Endothelial cell (in vitro differentiated cells): Measurements from ENCODE around the gene OR10T2. TPM values are rescaled to one million over a fixed set of nuclear protein-coding genes. Genes with fewer than 3 reads are reported as not detected.
"Not testable (repeated sequence)": the region's sequence is repeated elsewhere in the genome, so short reads cannot be mapped to it uniquely, and the experiment has no call there.

Experiments used
- DNase-seq: peaks from one replicate; pipeline ENCODE4 v3.0.0; 2021; ENCODE audit warnings: low spot score
- H3K27ac Mint-ChIP-seq: one replicate; pipeline ENCODE4 v1.8.0; 2021; ENCODE audit warnings: mixed read lengths, inconsistent platforms; ENCODE audit not compliant: unreplicated experiment
- H3K27me3 Mint-ChIP-seq: one replicate; pipeline ENCODE4 v1.8.0; 2021; ENCODE audit warnings: mild to moderate bottlenecking, moderate library complexity, mixed read lengths, inconsistent platforms; ENCODE audit not compliant: unreplicated experiment
- H3K36me3 Mint-ChIP-seq: one replicate; pipeline ENCODE4 v1.8.0; 2021; ENCODE audit warnings: mild to moderate bottlenecking, low read depth, mixed read lengths, inconsistent platforms; ENCODE audit not compliant: unreplicated experiment
- H3K4me1 Mint-ChIP-seq: one replicate; pipeline ENCODE4 v1.8.0; 2021; ENCODE audit warnings: mild to moderate bottlenecking, mixed read lengths, inconsistent platforms; ENCODE audit not compliant: unreplicated experiment
- H3K4me3 Mint-ChIP-seq: one replicate; pipeline ENCODE4 v1.8.0; 2021; ENCODE audit warnings: mild to moderate bottlenecking, mixed read lengths, inconsistent platforms; ENCODE audit not compliant: unreplicated experiment
- H3K9me3 Mint-ChIP-seq: one replicate; pipeline ENCODE4 v1.8.0; 2021; ENCODE audit warnings: mixed read lengths, inconsistent platforms; ENCODE audit not compliant: unreplicated experiment
- long read RNA-seq: library from polyadenylated mRNA; unstranded; transcript quantifications from one replicate; pipeline ENCODE4 v2.0.0, GENCODE V29; 2020; ENCODE audit not compliant: unreplicated experiment
- total RNA-seq: library from RNA; stranded (reverse); fragmentation: NEBNext Ultra II Directional; extraction: Animal tissue kit (Norgen Biotek cat#: 25700); gene quantifications from one replicate; pipeline ENCODE4 v1.2.1, GENCODE V29; 2021; ENCODE audit not compliant: unreplicated experiment
- TF ChIP-seq, protein P1 (sequence below): fragments of 200-600 bp; sonication (generic); IDR thresholded peaks from one replicate; pipeline ENCODE4 v1.5.0; 2021; ENCODE audit warnings: antibody characterized with exemption; ENCODE audit not compliant: unreplicated experiment

OR10T2 gene, protein sequence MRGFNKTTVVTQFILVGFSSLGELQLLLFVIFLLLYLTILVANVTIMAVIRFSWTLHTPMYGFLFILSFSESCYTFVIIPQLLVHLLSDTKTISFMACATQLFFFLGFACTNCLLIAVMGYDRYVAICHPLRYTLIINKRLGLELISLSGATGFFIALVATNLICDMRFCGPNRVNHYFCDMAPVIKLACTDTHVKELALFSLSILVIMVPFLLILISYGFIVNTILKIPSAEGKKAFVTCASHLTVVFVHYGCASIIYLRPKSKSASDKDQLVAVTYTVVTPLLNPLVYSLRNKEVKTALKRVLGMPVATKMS
- total RNA-seq, result not detected
- long read RNA-seq, result 0 reads

DNA sequence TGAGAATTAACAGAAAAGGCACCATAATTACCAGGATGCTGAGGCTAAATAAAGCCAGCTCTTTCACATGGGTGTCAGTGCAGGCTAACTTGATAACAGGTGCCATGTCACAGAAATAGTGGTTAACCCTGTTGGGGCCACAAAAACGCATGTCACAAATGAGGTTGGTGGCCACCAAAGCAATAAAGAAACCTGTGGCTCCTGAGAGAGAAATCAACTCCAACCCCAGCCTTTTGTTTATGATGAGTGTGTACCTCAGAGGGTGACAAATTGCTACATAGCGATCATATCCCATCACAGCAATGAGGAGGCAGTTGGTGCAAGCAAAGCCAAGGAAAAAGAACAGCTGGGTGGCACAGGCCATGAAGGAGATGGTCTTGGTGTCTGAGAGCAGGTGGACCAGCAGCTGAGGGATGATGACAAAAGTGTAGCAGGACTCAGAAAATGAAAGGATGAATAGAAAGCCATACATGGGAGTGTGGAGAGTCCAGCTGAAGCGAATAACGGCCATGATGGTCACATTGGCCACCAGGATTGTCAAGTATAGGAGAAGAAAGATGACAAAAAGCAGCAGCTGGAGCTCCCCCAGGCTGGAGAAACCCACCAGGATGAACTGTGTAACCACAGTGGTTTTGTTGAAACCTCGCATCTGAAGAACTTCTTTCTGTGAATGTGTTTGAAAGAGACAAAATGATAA lies at the start of gene OR10T2:
TSS of gene OR10T2 (minus strand) at position 649 of the 697 bp plus-strand sequence. CDS start at position 649, 0 bp downstream.
- Mint-ChIP-seq H3K9me3 (no peaks in the 10 kb centered on the region), H3K4me3 (no peak within 1 kb of the TSS), H3K27ac (no peak within 1 kb of the TSS), H3K27me3 (no peaks in the 10 kb centered on the region), H3K36me3 (no peaks in the 10 kb centered on the region), H3K4me1 (no peaks in the 10 kb centered on the region)
- DNase-seq, result no peak
- TF ChIP-seq, protein P1, sequence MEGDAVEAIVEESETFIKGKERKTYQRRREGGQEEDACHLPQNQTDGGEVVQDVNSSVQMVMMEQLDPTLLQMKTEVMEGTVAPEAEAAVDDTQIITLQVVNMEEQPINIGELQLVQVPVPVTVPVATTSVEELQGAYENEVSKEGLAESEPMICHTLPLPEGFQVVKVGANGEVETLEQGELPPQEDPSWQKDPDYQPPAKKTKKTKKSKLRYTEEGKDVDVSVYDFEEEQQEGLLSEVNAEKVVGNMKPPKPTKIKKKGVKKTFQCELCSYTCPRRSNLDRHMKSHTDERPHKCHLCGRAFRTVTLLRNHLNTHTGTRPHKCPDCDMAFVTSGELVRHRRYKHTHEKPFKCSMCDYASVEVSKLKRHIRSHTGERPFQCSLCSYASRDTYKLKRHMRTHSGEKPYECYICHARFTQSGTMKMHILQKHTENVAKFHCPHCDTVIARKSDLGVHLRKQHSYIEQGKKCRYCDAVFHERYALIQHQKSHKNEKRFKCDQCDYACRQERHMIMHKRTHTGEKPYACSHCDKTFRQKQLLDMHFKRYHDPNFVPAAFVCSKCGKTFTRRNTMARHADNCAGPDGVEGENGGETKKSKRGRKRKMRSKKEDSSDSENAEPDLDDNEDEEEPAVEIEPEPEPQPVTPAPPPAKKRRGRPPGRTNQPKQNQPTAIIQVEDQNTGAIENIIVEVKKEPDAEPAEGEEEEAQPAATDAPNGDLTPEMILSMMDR, result no peak

DNA sequence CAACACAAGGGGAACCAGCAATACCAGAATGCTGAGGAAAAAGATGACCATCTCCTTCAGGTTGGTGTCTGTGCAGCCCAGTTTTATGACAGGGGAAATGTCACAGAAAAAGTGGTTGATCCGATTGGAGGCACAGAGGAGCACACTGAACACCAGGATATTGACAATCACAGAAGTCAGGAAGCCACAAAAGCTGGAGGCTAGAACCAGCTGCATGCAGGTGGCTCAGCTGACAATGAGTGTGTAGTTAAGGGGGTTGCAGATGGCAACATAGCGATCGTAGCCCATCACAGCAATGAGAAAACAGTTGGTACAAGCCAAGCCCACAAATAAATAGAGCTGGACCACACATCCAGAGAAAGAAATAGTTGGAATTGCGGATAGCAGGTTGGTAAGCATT lies 46.1 kb upstream of the OR10T2 start:
- H3K4me3 Mint-ChIP-seq, result no peak overlapping the region
- TF ChIP-seq, protein P1, result no peak
- H3K36me3 Mint-ChIP-seq, result no peaks in the 10 kb centered on the region
- H3K27ac Mint-ChIP-seq, result no peak overlapping the region
- no peaks in the 10 kb centered on the region for H3K9me3 Mint-ChIP-seq
- no peaks in the 10 kb centered on the region for H3K27me3 Mint-ChIP-seq
- H3K4me1 Mint-ChIP-seq, result no peaks in the 10 kb centered on the region
- no peak for DNase-seq

DNA sequence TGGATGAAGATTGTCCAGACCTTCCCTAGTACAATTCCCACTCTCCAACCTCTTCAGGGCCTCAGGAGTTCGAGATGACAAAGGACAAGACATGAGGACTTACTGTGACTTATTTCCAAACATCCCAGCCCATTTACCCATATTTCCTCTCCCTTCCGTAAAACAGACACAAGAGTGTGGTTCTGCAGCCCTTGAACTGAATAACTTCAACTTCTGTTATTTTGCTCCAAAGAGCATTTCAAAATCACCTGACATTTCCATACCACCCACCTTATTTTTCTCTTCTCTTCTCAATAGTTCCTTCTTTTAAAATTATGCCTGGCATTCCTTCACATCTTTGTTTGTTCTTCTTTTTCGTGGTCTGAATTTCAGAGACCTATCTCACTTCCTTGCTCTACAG lies 35.5 kb upstream of the OR10T2 start:
- no peak for DNase-seq
- H3K4me1 Mint-ChIP-seq, result no peaks in the 10 kb centered on the region
- no peaks in the 10 kb centered on the region for H3K9me3 Mint-ChIP-seq
- no peak overlapping the region for H3K4me3 Mint-ChIP-seq
- no peak overlapping the region for H3K27ac Mint-ChIP-seq
- TF ChIP-seq, protein P1, result no peak
- H3K27me3 Mint-ChIP-seq, result peaks cover 4% of the 10 kb centered on the region
- H3K36me3 Mint-ChIP-seq, result no peaks in the 10 kb centered on the region

DNA sequence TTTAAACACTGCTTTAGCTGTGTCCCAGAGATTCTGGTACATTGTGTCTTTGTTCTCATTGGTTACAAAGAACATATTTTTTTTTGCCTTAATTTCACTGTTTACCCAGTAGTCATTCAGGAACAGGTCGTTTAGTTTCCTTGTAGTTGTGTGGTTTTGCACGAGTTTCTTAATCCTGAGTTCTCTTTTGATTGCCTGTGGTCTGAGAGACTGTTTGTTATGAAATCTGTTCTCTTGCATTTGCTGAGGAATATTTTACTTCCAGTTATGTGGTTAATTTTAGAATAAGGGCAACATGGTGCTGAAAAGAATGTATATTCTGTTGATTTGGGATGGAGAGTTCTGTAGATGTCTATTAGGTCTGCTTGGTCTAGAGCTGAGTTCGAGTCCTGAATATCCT lies 30.9 kb upstream of the OR10T2 start:
- DNase-seq, H3K36me3 Mint-ChIP-seq, H3K27me3 Mint-ChIP-seq, H3K4me3 Mint-ChIP-seq, H3K27ac Mint-ChIP-seq, H3K9me3 Mint-ChIP-seq, H3K4me1 Mint-ChIP-seq: not testable (repeated sequence)

DNA sequence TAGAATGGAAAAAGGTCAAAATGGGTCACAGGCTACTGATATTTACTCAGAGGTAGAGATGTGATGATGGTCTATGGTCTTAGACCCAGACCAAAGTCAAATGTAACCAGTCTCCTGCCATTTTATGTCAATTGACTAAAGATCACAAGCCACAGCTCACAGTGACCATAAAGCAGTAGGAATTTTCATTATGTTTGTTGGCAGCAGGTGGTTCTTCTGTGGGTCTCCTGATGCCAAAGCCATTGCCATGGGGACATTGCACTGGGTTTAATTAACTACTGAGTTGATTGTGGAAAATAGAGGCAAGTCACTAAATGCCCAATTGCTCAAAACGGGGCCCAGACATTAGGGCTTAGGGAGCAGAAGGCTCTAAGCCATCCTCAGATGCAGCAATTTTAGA lies 26.9 kb upstream of the OR10T2 start, which contains the start of gene OR10K2:
TSS of gene OR10K2 (minus strand) at position 101 of the 400 bp plus-strand sequence. CDS start 5,371 bp downstream, outside the sequence.
- Mint-ChIP-seq H3K27ac (no peak within 1 kb of the TSS), H3K9me3 (no peaks in the 10 kb centered on the region), H3K4me3 (no peak within 1 kb of the TSS), H3K36me3 (no peaks in the 10 kb centered on the region), H3K27me3 (no peaks in the 10 kb centered on the region), H3K4me1 (no peaks in the 10 kb centered on the region)
- no peak for DNase-seq
- TF ChIP-seq, protein P1, result no peak
